Measurements from ENCODE around the gene SERPINA6. TPM values are rescaled to one million over a fixed set of nuclear protein-coding genes. Genes with fewer than 3 reads are reported as not detected.

Gene SERPINA6
- total RNA-seq, 1 experiment from 2014 or later: not detected

DNA sequence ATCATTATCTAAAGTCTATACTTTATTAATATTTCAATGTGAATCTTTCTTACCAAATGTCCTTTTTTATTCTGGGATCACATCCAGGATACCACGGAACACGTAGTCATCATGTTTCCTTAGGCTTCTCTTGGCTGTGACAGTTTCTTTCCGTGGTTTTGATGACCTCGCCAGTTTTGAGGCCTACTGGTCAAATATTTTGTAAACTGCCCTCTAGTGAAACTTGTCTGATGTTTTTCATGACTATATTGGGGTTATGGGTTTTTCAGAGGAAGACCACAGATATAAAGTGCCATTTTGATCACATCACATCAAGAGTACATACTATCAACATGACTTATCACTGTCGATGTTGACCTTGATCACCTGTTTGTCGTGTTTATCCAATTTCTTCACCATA, 14.1 kb upstream of the SERPINA6 start:
- H3K9me3 ChIP-seq (ENCODE audit: control insufficient read depth in 1 of 2, insufficient read depth in 1 of 2, low read depth in 1 of 2, low read length in 2 of 2): no peaks in the 10 kb centered on the region
- POLR2A ChIA-PET: no interaction called here
- BruUV-seq (replicated peaks): no TSS peak
- TF ChIP-seq JUND (IDR thresholded peaks at IDR 0.05) (peak; percentile 59), FOSL1 (IDR thresholded peaks at IDR 0.05; ENCODE audit: low read depth) (peak; percentile 62; the same call in 1 of the 2 replicates), CEBPB (IDR thresholded peaks at IDR 0.05; ENCODE audit: low read depth) (no peak), ATF3 (IDR thresholded peaks at IDR 0.05) (no peak)
- intact Hi-C loops (cut with micrococcal nuclease): no loop called here
- H3K27me3 ChIP-seq (ENCODE audit: insufficient read depth, low read length): no peaks in the 10 kb centered on the region; the same call in 1 of the 2 replicates
- H3K4me3 ChIP-seq (replicated peaks in 1 of 2; ENCODE audit: low read depth in 1 of 2, low read length in 2 of 2): no peak overlapping the region
- DNase-seq (ENCODE audit: low read depth, low spot score): peak; percentile 50
- H3K4me2 ChIP-seq (ENCODE audit: low read length): no peak overlapping the region
- H3K4me1 ChIP-seq (ENCODE audit: control insufficient read depth in 1 of 2, insufficient read depth in 2 of 2, low read length in 2 of 2): peaks cover 8 to 16% of the 10 kb centered on the region in 2 experiments
- no peaks in the 10 kb centered on the region for H4K20me1 ChIP-seq (ENCODE audit: insufficient read depth)
- no peak overlapping the region for H3K9ac ChIP-seq (ENCODE audit: low read length)
- no peaks in the 10 kb centered on the region for H3K9me2 ChIP-seq (ENCODE audit: insufficient read depth)
- no peaks in the 10 kb centered on the region for H3K36me3 ChIP-seq (ENCODE audit: control insufficient read depth in 1 of 2, insufficient read depth in 2 of 2, low read length in 2 of 2)
- H3K79me2 ChIP-seq (ENCODE audit: insufficient read depth, low read length): no peaks in the 10 kb centered on the region
- H2AFZ ChIP-seq (ENCODE audit: low read depth, low read length, poor library complexity, severe bottlenecking): peak overlapping the region; percentile 10
- RAD21 ChIA-PET (ENCODE audit: low non-redundant PET in 1 of 2, low total read pairs in 2 of 2, uncharacterized antibody in 2 of 2, unreplicated experiment in 2 of 2): no interaction called here
- CTCF ChIA-PET: no interaction called here
- no peak overlapping the region for H3K27ac ChIP-seq (ENCODE audit: low read depth, low read length)
- no peak for ATAC-seq

- BruUV-seq (replicated peaks): no TSS peak
- ChIA-PET POLR2A (no interaction called here), CTCF (no interaction called here), RAD21 (ENCODE audit: low non-redundant PET in 1 of 2, low total read pairs in 2 of 2, uncharacterized antibody in 2 of 2, unreplicated experiment in 2 of 2) (no interaction called here)
- Histone ChIP-seq H3K9ac (ENCODE audit: low read length) (no peak overlapping the region), H3K9me3 (ENCODE audit: control insufficient read depth in 1 of 2, insufficient read depth in 1 of 2, low read depth in 1 of 2, low read length in 2 of 2) (no peaks in the 10 kb centered on the region), H3K9me2 (ENCODE audit: insufficient read depth) (no peaks in the 10 kb centered on the region), H3K4me1 (ENCODE audit: control insufficient read depth in 1 of 2, insufficient read depth in 2 of 2, low read length in 2 of 2) (0 out of 4 replicates have a peak, but pooled peaks cover 0 to 6% of the 10 kb centered on the region in 2 experiments), H3K4me2 (ENCODE audit: low read length) (no peak overlapping the region), H2AFZ (ENCODE audit: low read depth, low read length, poor library complexity, severe bottlenecking) (no peak overlapping the region), H3K79me2 (ENCODE audit: insufficient read depth, low read length) (no peaks in the 10 kb centered on the region), H3K4me3 (replicated peaks in 1 of 2; ENCODE audit: low read depth in 1 of 2, low read length in 2 of 2) (no peak overlapping the region), H3K27ac (ENCODE audit: low read depth, low read length) (no peak overlapping the region), H3K36me3 (ENCODE audit: control insufficient read depth in 1 of 2, insufficient read depth in 2 of 2, low read length in 2 of 2) (no peaks in the 10 kb centered on the region), H3K27me3 (ENCODE audit: insufficient read depth, low read length) (no peaks in the 10 kb centered on the region), H4K20me1 (ENCODE audit: insufficient read depth) (no peaks in the 10 kb centered on the region)
- DNase-seq (ENCODE audit: low read depth, low spot score) (no peak), ATAC-seq (no peak)
- intact Hi-C loops (cut with micrococcal nuclease): no loop called here
- no peak for TF ChIP-seq MAX (IDR thresholded peaks at IDR 0.05)
- TF ChIP-seq REST (IDR thresholded peaks at IDR 0.05; ENCODE audit: low read depth): no peak
- TF ChIP-seq RAD21 (IDR thresholded peaks at IDR 0.05; ENCODE audit: low read depth): no peak
- no peak for TF ChIP-seq EGR1 (IDR thresholded peaks at IDR 0.05; ENCODE audit: low read depth)
- TF ChIP-seq POLR2AphosphoS5 (IDR thresholded peaks at IDR 0.05; ENCODE audit: low read depth, low read length): no peak
- TF ChIP-seq TCF7L2 (IDR thresholded peaks at IDR 0.05; ENCODE audit: borderline replicate concordance, extremely low read depth, insufficient read depth, insufficient read length): no peak
- TF ChIP-seq SRF (IDR thresholded peaks at IDR 0.05; ENCODE audit: low read depth): no peak
- TF ChIP-seq ZNF274 (IDR thresholded peaks at IDR 0.05; ENCODE audit: low read depth, low read length): no peak
- TF ChIP-seq, protein P1, sequence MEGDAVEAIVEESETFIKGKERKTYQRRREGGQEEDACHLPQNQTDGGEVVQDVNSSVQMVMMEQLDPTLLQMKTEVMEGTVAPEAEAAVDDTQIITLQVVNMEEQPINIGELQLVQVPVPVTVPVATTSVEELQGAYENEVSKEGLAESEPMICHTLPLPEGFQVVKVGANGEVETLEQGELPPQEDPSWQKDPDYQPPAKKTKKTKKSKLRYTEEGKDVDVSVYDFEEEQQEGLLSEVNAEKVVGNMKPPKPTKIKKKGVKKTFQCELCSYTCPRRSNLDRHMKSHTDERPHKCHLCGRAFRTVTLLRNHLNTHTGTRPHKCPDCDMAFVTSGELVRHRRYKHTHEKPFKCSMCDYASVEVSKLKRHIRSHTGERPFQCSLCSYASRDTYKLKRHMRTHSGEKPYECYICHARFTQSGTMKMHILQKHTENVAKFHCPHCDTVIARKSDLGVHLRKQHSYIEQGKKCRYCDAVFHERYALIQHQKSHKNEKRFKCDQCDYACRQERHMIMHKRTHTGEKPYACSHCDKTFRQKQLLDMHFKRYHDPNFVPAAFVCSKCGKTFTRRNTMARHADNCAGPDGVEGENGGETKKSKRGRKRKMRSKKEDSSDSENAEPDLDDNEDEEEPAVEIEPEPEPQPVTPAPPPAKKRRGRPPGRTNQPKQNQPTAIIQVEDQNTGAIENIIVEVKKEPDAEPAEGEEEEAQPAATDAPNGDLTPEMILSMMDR (IDR thresholded peaks at IDR 0.05 in 2 of 3, conservative IDR thresholded peaks at IDR 0.05 in 1 of 3; ENCODE audit: borderline replicate concordance in 1 of 3, insufficient read depth in 1 of 3, low read depth in 2 of 3, low read length in 2 of 3): no peak
- TF ChIP-seq FOSL1 (IDR thresholded peaks at IDR 0.05; ENCODE audit: low read depth): no peak
- no peak; the same call in 1 of the 2 replicates for TF ChIP-seq SP1 (IDR thresholded peaks at IDR 0.05; ENCODE audit: low read depth)
These were observed 11.7 kb upstream of the SERPINA6 start for GRCh38 chr14:94334872-94335271.

Data from HCT116 (cell line).